IMR-90 (cell line): ENCODE data around the gene CASP6. TPM values are rescaled to one million over a fixed set of nuclear protein-coding genes. Genes with fewer than 3 reads are reported as not detected.

Source experiments
- ATAC-seq: fragments of 200-7000 bp; cut with Tn5 transposase; 2 replicates; pipeline ENCODE4 v1.9.1; 2020; ENCODE audit warnings: low read depth, mild to moderate bottlenecking, moderate library complexity
- BruUV-seq: library from RNA; stranded (reverse); fragments of 400-500 nt; replicated peaks from 2 replicates; lab custom pipeline; 2021; lab: Mats Ljungman, UMichigan
- CTCF ChIA-PET: fragments of 300-600 bp; formaldehyde crosslinking; extraction: SDS; loops from one replicate; lab custom pipeline; 2021; ENCODE audit warnings: antibody characterized with exemption; lab: Yijun Ruan, JAX
- POLR2A ChIA-PET: fragments of 300-600 bp; sonication (Branson Sonifier 250); formaldehyde crosslinking; loops from one replicate; lab custom pipeline; 2022; ENCODE audit warnings: antibody characterized with exemption; ENCODE audit not compliant: unreplicated experiment; lab: Charles Lee
- DNase-seq: peaks from one replicate; pipeline ENCODE4 v3.0.0; 2013
- H2AFZ ChIP-seq: replicated peaks from 2 replicates; pipeline ENCODE3; 2013; ENCODE audit warnings: low read length, mild to moderate bottlenecking; ENCODE audit not compliant: poor library complexity
- H2AK5ac ChIP-seq: 2 replicates; pipeline ENCODE4 v1.6.1; 2013; ENCODE audit warnings: low read depth, low read length, inconsistent platforms
- H2AK9ac ChIP-seq: replicated peaks from 2 replicates; pipeline ENCODE3; 2013; ENCODE audit warnings: mild to moderate bottlenecking, low read depth, low read length, moderate library complexity; ENCODE audit not compliant: poor library complexity
- H2BK120ac ChIP-seq: 2 replicates; pipeline ENCODE4 v1.6.1; 2013; ENCODE audit warnings: low read depth, low read length, inconsistent platforms
- H2BK15ac ChIP-seq: 3 replicates; pipeline ENCODE4 v1.6.1; 2013; ENCODE audit warnings: low read depth, low read length, inconsistent platforms
- H2BK20ac ChIP-seq: 2 replicates; pipeline ENCODE4 v1.6.1; 2013; ENCODE audit warnings: low read depth, mild to moderate bottlenecking, inconsistent platforms, low read length, moderate library complexity
- H2BK5ac ChIP-seq: 2 replicates; pipeline ENCODE4 v1.6.1; 2013; ENCODE audit warnings: mild to moderate bottlenecking, low read depth, low read length, inconsistent platforms; ENCODE audit not compliant: poor library complexity, severe bottlenecking
- H3K14ac ChIP-seq: replicated peaks from 2 replicates; pipeline ENCODE4 v1.6.1; 2013; ENCODE audit warnings: low read depth, low read length, inconsistent platforms
- H3K18ac ChIP-seq: 2 replicates; pipeline ENCODE4 v1.6.1; 2013; ENCODE audit warnings: low read depth, low read length, control low read depth
- H3K23ac ChIP-seq: 2 replicates; pipeline ENCODE4 v1.6.1; 2013; ENCODE audit warnings: low read depth, low read length, inconsistent platforms
- H3K27ac ChIP-seq: 2 replicates; pipeline ENCODE4 v1.5.1; 2013; ENCODE audit warnings: mild to moderate bottlenecking, control low read depth, low read length; ENCODE audit not compliant: insufficient read depth
- H3K27me3 ChIP-seq: 2 replicates; pipeline ENCODE4 v1.6.1; 2013; ENCODE audit warnings: low read length; ENCODE audit not compliant: control insufficient read depth, insufficient read depth
- H3K36me3 ChIP-seq: 2 replicates; pipeline ENCODE4 v1.6.1; 2013; ENCODE audit warnings: low read length, mixed read lengths; ENCODE audit not compliant: control insufficient read depth, insufficient read depth
- H3K4ac ChIP-seq: 2 replicates; pipeline ENCODE4 v1.6.1; 2013; ENCODE audit warnings: low read depth, low read length, inconsistent platforms
- H3K4me1 ChIP-seq: 2 replicates; pipeline ENCODE4 v1.6.1; 2013; ENCODE audit warnings: low read length, mixed read lengths; ENCODE audit not compliant: control insufficient read depth, insufficient read depth
- H3K4me2 ChIP-seq: 2 replicates; pipeline ENCODE4 v1.6.1; 2013; ENCODE audit warnings: low read depth, mild to moderate bottlenecking, control low read depth, low read length, moderate library complexity
- H3K4me3 ChIP-seq: 2 replicates; pipeline ENCODE4 v1.5.1; 2013; ENCODE audit warnings: low read depth, mild to moderate bottlenecking, control low read depth, low read length, moderate library complexity; ENCODE audit not compliant: insufficient read depth
- H3K56ac ChIP-seq: 2 replicates; pipeline ENCODE4 v1.6.1; 2013; ENCODE audit warnings: low read length, inconsistent platforms; ENCODE audit not compliant: insufficient read depth; ENCODE audit errors: extremely low read depth
- H3K79me1 ChIP-seq, 2 experiments: 2 replicates each; pipeline ENCODE4 v1.6.1; 2013; ENCODE audit warnings: low read length in 2 of 2, inconsistent platforms in 1 of 2, low read depth in 1 of 2
- H3K9ac ChIP-seq: 2 replicates; pipeline ENCODE4 v1.6.1; 2013; ENCODE audit warnings: low read depth, low read length, control low read depth
- H3K9me1 ChIP-seq: 2 replicates; pipeline ENCODE4 v1.6.1; 2013; ENCODE audit warnings: low read length, inconsistent platforms; ENCODE audit not compliant: insufficient read depth
- H3K9me3 ChIP-seq: 2 replicates; pipeline ENCODE4 v1.6.1; 2013; ENCODE audit warnings: low read length; ENCODE audit not compliant: control insufficient read depth, insufficient read depth
- H4K20me1 ChIP-seq: 2 replicates; pipeline ENCODE4 v1.6.1; 2013; ENCODE audit warnings: low read length, inconsistent platforms; ENCODE audit not compliant: insufficient read depth
- H4K5ac ChIP-seq: 2 replicates; pipeline ENCODE4 v1.6.1; 2013; ENCODE audit warnings: mild to moderate bottlenecking, low read depth, low read length, control low read depth
- H4K8ac ChIP-seq, 2 experiments: 2 replicates each; pipeline ENCODE4 v1.6.1; 2013; ENCODE audit warnings: low read depth in 2 of 2, low read length in 2 of 2, control low read depth in 1 of 2, inconsistent platforms in 1 of 2
- H4K91ac ChIP-seq: 2 replicates; pipeline ENCODE4 v1.6.1; 2013; ENCODE audit warnings: low read depth, low read length, inconsistent platforms; ENCODE audit not compliant: insufficient read depth
- CHD1 ChIP-seq: IDR thresholded peaks from 2 replicates; pipeline ENCODE4 v1.6.1; 2012; ENCODE audit warnings: low read depth, low read length, improper control_type of control experiment
- CTCF ChIP-seq: conservative IDR thresholded peaks from 2 replicates; pipeline ENCODE4 v1.5.1; 2012; ENCODE audit warnings: mild to moderate bottlenecking, low read depth, low read length, improper control_type of control experiment
- ELK1 ChIP-seq: fragments of 150-350 bp; IDR thresholded peaks from 2 replicates; pipeline ENCODE4 v1.6.1; 2016; ENCODE audit warnings: low read depth, mild to moderate bottlenecking, low read length, moderate library complexity, borderline replicate concordance
- MAFK ChIP-seq: IDR thresholded peaks from 2 replicates; pipeline ENCODE4 v1.6.1; 2012; ENCODE audit warnings: low read depth, low read length, improper control_type of control experiment
- NFE2L2 ChIP-seq: fragments of 150-350 bp; IDR thresholded peaks from 2 replicates; pipeline ENCODE4 v1.6.1; 2016; ENCODE audit warnings: low read depth, mild to moderate bottlenecking, low read length
- POLR2A ChIP-seq: IDR thresholded peaks from 2 replicates; pipeline ENCODE4 v1.6.1; 2012; ENCODE audit warnings: mild to moderate bottlenecking, low read depth, low read length
- RFX5 ChIP-seq: IDR thresholded peaks from 2 replicates; pipeline ENCODE4 v1.8.0; 2012; ENCODE audit warnings: low read depth, mild to moderate bottlenecking, low read length, moderate library complexity
- USF2 ChIP-seq: fragments of 150-350 bp; IDR thresholded peaks from 2 replicates; pipeline ENCODE4 v1.6.1; 2017; ENCODE audit warnings: mild to moderate bottlenecking, antibody characterized with exemption, low read length, low read depth
- WGBS, 2 experiments: methylation state at CpG; one replicate each; pipeline versions ENCODE4 v1.1.5 to v1.1.7; 2013; ENCODE audit warnings: missing lambda C conversion rate in 2 of 2; ENCODE audit not compliant: insufficient read length in 1 of 2; ENCODE audit errors: extremely low coverage in 2 of 2; 5-methylcytosine and 5-hydroxymethylcytosine counted together
- dilution Hi-C: fragments of 300-500 bp; cut with HindIII; formaldehyde crosslinking; loops from one replicate; pipeline ENCODE4 v1.14.3; 2018; ENCODE audit warnings: low sequenced_read_pairs; ENCODE audit not compliant: unreplicated experiment
- in situ Hi-C: fragments of 300-500 bp; cut with MboI; formaldehyde crosslinking; loops from 3 replicates; pipeline ENCODE4 v1.14.3; 2019; ENCODE audit warnings: low sequenced_read_pairs, inconsistent platforms, mixed read lengths
- intact Hi-C: fragments of 100-400 bp; cut with micrococcal nuclease; formaldehyde crosslinking; loops from 2 replicates; pipeline ENCODE4 v1.10.0; 2022
- polyA plus RNA-seq, 3 experiments: library from polyadenylated mRNA; depleted of rRNA; stranded (reverse); fragments of >200 nt; gene quantifications; 2 replicates each; pipeline ENCODE4 v1.2.3, GENCODE V29; 2012; ENCODE audit warnings: low replicate concordance in 1 of 3
- total RNA-seq: library from RNA; depleted of rRNA; stranded (reverse); fragments of >200 nt; gene quantifications from 2 replicates; pipeline ENCODE4 v1.2.3, GENCODE V29; 2012

The CASP6 gene
- total and polyA plus RNA-seq, 2 of the 4 experiments (the other 2 are of a cell fraction): 25.0 to 44.1 TPM

GRCh38 chr4:109690690-109691410 is 12.4 kb downstream of the CASP6 start:
- no peak overlapping the region for H2AK5ac ChIP-seq
- no peak overlapping the region for H3K9ac ChIP-seq
- no peak overlapping the region for H4K91ac ChIP-seq
- in situ Hi-C loops (no loop called here), intact Hi-C loops (no loop called here), dilution Hi-C loops (no loop called here)
- no peak overlapping the region for H4K8ac ChIP-seq
- no peak overlapping the region for H2BK20ac ChIP-seq
- H3K4ac ChIP-seq: no peak overlapping the region
- H3K56ac ChIP-seq: no peak overlapping the region
- H3K27ac ChIP-seq: no peak overlapping the region
- peaks cover 28% of the 10 kb centered on the region for H3K36me3 ChIP-seq
- H2BK120ac ChIP-seq: no peak overlapping the region
- H3K27me3 ChIP-seq: no peaks in the 10 kb centered on the region
- no peak overlapping the region; the same call in 1 of the 2 replicates for H3K14ac ChIP-seq
- no peak overlapping the region for H2BK15ac ChIP-seq
- H3K4me1 ChIP-seq: no peaks in the 10 kb centered on the region
- no peak for TF ChIP-seq MAFK
- TF ChIP-seq RFX5: no peak
- no peak for TF ChIP-seq CTCF
- no peak for TF ChIP-seq CHD1
- no peak for TF ChIP-seq NFE2L2
- TF ChIP-seq POLR2A: no peak
- no peak for TF ChIP-seq ELK1
- TF ChIP-seq USF2: no peak
- no TSS peak for BruUV-seq
- peaks cover 4 to 5% of the 10 kb centered on the region in 2 experiments; a peak in 3 of 4 replicates for H3K79me1 ChIP-seq
- no peak overlapping the region for H3K4me2 ChIP-seq
- H4K20me1 ChIP-seq: no peaks in the 10 kb centered on the region
- ATAC-seq (no peak), DNase-seq (no peak)
- no peak overlapping the region for H3K18ac ChIP-seq
- no peak overlapping the region for H3K23ac ChIP-seq
- no peaks in the 10 kb centered on the region for H3K9me3 ChIP-seq
- no peak overlapping the region for H2AFZ ChIP-seq
- ChIA-PET POLR2A (no interaction called here), CTCF (interaction anchor here (1.1 kb wide), 1 partner anchor 10 kb away, joined by 5 read pairs; no protein-coding TSS in a partner anchor)
- no peak overlapping the region for H4K5ac ChIP-seq
- no peak overlapping the region for H3K4me3 ChIP-seq
- H2AK9ac ChIP-seq: no peak overlapping the region
- no peak overlapping the region for H2BK5ac ChIP-seq
- no CpG with 5 or more reads among the region's 6 CpGs for WGBS, 2 experiments
- H3K9me1 ChIP-seq: peaks cover 4% of the 10 kb centered on the region
